H1 (cell line): ENCODE data around the gene ACAP2. TPM values are rescaled to one million over a fixed set of nuclear protein-coding genes. Genes with fewer than 3 reads are reported as not detected.

Experiments used
- CTCF ChIA-PET: fragments of 300-600 bp; sonication (Branson Sonifier 250); formaldehyde crosslinking; loops from one replicate; lab custom pipeline; 2021; ENCODE audit not compliant: partially characterized antibody; lab: Charles Lee
- POLR2A ChIA-PET: fragments of 300-600 bp; sonication (Branson Sonifier 250); formaldehyde crosslinking; loops from one replicate; lab custom pipeline; 2021; ENCODE audit warnings: inconsistent platforms; ENCODE audit not compliant: partially characterized antibody; lab: Charles Lee
- DNase-seq, 2 experiments: peaks; one replicate each; pipeline versions ENCODE4 v3.0.0 to v3.0.0-alpha.2; 2010 to 2022; ENCODE audit warnings: low spot score in 2 of 2, low read depth in 1 of 2, mixed read lengths in 1 of 2
- FAIRE-seq: peaks from 2 replicates; lab custom pipeline; 2011; peaks lifted over from hg19 to GRCh38; lab: Jason Lieb, UNC
- H2AFZ ChIP-seq: 2 replicates; pipeline ENCODE4 v1.8.1; 2012; ENCODE audit warnings: low read length, inconsistent platforms
- H2AK5ac ChIP-seq: 2 replicates; pipeline ENCODE4 v1.6.1; 2013; ENCODE audit warnings: low read depth, low read length
- H2BK120ac ChIP-seq: replicated peaks from 2 replicates; pipeline ENCODE3; 2013; ENCODE audit warnings: low read depth, low read length, inconsistent platforms
- H2BK12ac ChIP-seq: 2 replicates; pipeline ENCODE4 v1.6.1; 2013; ENCODE audit warnings: low read depth, low read length
- H2BK15ac ChIP-seq: 2 replicates; pipeline ENCODE4 v1.6.1; 2013; ENCODE audit warnings: low read length
- H2BK20ac ChIP-seq: 2 replicates; pipeline ENCODE4 v1.6.1; 2013; ENCODE audit warnings: low read length
- H2BK5ac ChIP-seq: 2 replicates; pipeline ENCODE4 v1.6.1; 2013; ENCODE audit warnings: low read depth, low read length
- H3K14ac ChIP-seq: 2 replicates; pipeline ENCODE4 v1.6.1; 2013; ENCODE audit warnings: inconsistent platforms; ENCODE audit not compliant: insufficient read length
- H3K18ac ChIP-seq: 2 replicates; pipeline ENCODE4 v1.6.1; 2013; ENCODE audit warnings: low read length; ENCODE audit errors: extremely low read depth
- H3K23ac ChIP-seq: 2 replicates; pipeline ENCODE4 v1.6.1; 2013; ENCODE audit warnings: inconsistent platforms; ENCODE audit not compliant: insufficient read length
- H3K23me2 ChIP-seq: 2 replicates; pipeline ENCODE4 v1.6.1; 2013; ENCODE audit warnings: low read depth, low read length
- H3K27ac ChIP-seq: 2 replicates; pipeline ENCODE4 v1.6.1; 2011; ENCODE audit warnings: low read depth, low read length, inconsistent platforms
- H3K27me3 ChIP-seq, 4 experiments: replicated peaks in 1 of 4; 1 replicate in 1 of 4; 2 replicates in 3 of 4; pipeline versions ENCODE4 v1.6.1 to v1.8.1; 2011 to 2013; ENCODE audit warnings: low read length in 3 of 4, mild to moderate bottlenecking in 3 of 4, inconsistent platforms in 2 of 4, mixed read lengths in 2 of 4, moderate library complexity in 1 of 4; ENCODE audit not compliant: control insufficient read depth in 3 of 4, insufficient read depth in 3 of 4; ENCODE audit errors: extremely low read depth in 1 of 4
- H3K36me3 ChIP-seq, 4 experiments: 2 replicates each; pipeline versions ENCODE4 v1.6.1 to v1.8.1; 2011 to 2013; ENCODE audit warnings: mild to moderate bottlenecking in 4 of 4, low read length in 3 of 4, moderate library complexity in 2 of 4, control low read depth in 1 of 4, inconsistent platforms in 1 of 4; ENCODE audit not compliant: insufficient read depth in 4 of 4, control insufficient read depth in 2 of 4
- H3K4ac ChIP-seq: replicated peaks from 2 replicates; pipeline ENCODE3; 2013; ENCODE audit warnings: low read length, low read depth, mixed read lengths, inconsistent platforms; ENCODE audit not compliant: insufficient read length
- H3K4me1 ChIP-seq, 4 experiments: replicated peaks in 1 of 4; 1 replicate in 1 of 4; 2 replicates in 3 of 4; pipeline versions ENCODE4 v1.6.1 to v1.8.1; 2011 to 2013; ENCODE audit warnings: low read length in 3 of 4, inconsistent platforms in 2 of 4, mixed read lengths in 1 of 4; ENCODE audit not compliant: insufficient read depth in 4 of 4, control insufficient read depth in 3 of 4
- H3K4me2 ChIP-seq, 2 experiments: 2 replicates each; pipeline versions ENCODE4 v1.6.1 to v1.8.1; 2011 to 2013; ENCODE audit warnings: low read depth in 2 of 2, low read length in 2 of 2, control low read depth in 1 of 2, inconsistent platforms in 1 of 2, mild to moderate bottlenecking in 1 of 2; ENCODE audit not compliant: insufficient read depth in 1 of 2
- H3K4me3 ChIP-seq, 4 experiments: fragments of 200-600, 300-600 bp in 1 of 4; sonication (generic), shearing (Covaris generic), sonication (Bioruptor Twin) in 1 of 4; 2 replicates each; pipeline versions ENCODE4 v1.5.1 to v1.8.1; 2011 to 2016; ENCODE audit warnings: low read length in 4 of 4, low read depth in 3 of 4, control low read depth in 2 of 4, inconsistent platforms in 2 of 4, mild to moderate bottlenecking in 2 of 4, mixed read lengths in 1 of 4, moderate library complexity in 1 of 4; ENCODE audit not compliant: insufficient read depth in 2 of 4; ENCODE audit errors: extremely low read depth in 1 of 4
- H3K56ac ChIP-seq: replicated peaks from 2 replicates; pipeline ENCODE3; 2013; ENCODE audit warnings: low read depth, mild to moderate bottlenecking, mixed read lengths, low read length, inconsistent platforms; ENCODE audit not compliant: insufficient read length
- H3K79me1 ChIP-seq: 2 replicates; pipeline ENCODE4 v1.6.1; 2013; ENCODE audit warnings: low read depth, low read length, control low read depth
- H3K79me2 ChIP-seq, 2 experiments: 2 replicates each; pipeline versions ENCODE4 v1.6.1 to v1.8.1; 2012 to 2013; ENCODE audit warnings: low read length in 2 of 2, mild to moderate bottlenecking in 2 of 2, inconsistent platforms in 1 of 2; ENCODE audit not compliant: insufficient read depth in 2 of 2, control insufficient read depth in 1 of 2
- H3K9ac ChIP-seq, 4 experiments: replicated peaks in 1 of 4; 1 replicate in 1 of 4; 2 replicates in 3 of 4; pipeline versions ENCODE4 v1.6.1 to v1.8.1; 2011 to 2013; ENCODE audit warnings: low read depth in 3 of 4, low read length in 3 of 4, control low read depth in 2 of 4, mild to moderate bottlenecking in 2 of 4, moderate library complexity in 2 of 4, inconsistent platforms in 1 of 4; ENCODE audit errors: extremely low read depth in 1 of 4
- H3K9me3 ChIP-seq, 2 experiments: 2 replicates each; pipeline versions ENCODE4 v1.6.1 to v1.8.1; 2012 to 2013; ENCODE audit warnings: mild to moderate bottlenecking in 2 of 2, moderate library complexity in 2 of 2, control low read depth in 1 of 2, inconsistent platforms in 1 of 2, low read depth in 1 of 2, low read length in 1 of 2, mixed read lengths in 1 of 2; ENCODE audit not compliant: insufficient read depth in 2 of 2
- H4K20me1 ChIP-seq, 2 experiments: replicated peaks in 1 of 2; 2 replicates each; pipeline versions ENCODE3 to v1.8.1; 2011 to 2013; ENCODE audit warnings: inconsistent platforms in 2 of 2, low read length in 2 of 2, mild to moderate bottlenecking in 1 of 2; ENCODE audit not compliant: insufficient read depth in 2 of 2, control insufficient read depth in 1 of 2
- H4K5ac ChIP-seq: 2 replicates; pipeline ENCODE4 v1.6.1; 2013; ENCODE audit warnings: low read length, low read depth, mixed read lengths, inconsistent platforms; ENCODE audit not compliant: insufficient read length
- H4K8ac ChIP-seq: 2 replicates; pipeline ENCODE4 v1.8.0; 2013; ENCODE audit warnings: mild to moderate bottlenecking, moderate library complexity, low read length, inconsistent platforms; ENCODE audit not compliant: insufficient read depth; ENCODE audit errors: extremely low read depth
- H4K91ac ChIP-seq: replicated peaks from 2 replicates; pipeline ENCODE3; 2013; ENCODE audit warnings: low read length, mixed read lengths, inconsistent platforms; ENCODE audit not compliant: insufficient read length
- CTBP2 ChIP-seq: IDR thresholded peaks from 2 replicates; pipeline ENCODE4 v1.7.0; 2011; ENCODE audit warnings: borderline replicate concordance, mild to moderate bottlenecking, moderate library complexity, mixed read lengths, low read length; ENCODE audit not compliant: insufficient read depth, insufficient read length
- HDAC6 ChIP-seq: IDR thresholded peaks from one replicate; pipeline ENCODE4 v1.7.1; 2012; ENCODE audit warnings: low read depth, mild to moderate bottlenecking, inconsistent platforms, low read length, moderate library complexity
- KDM5A ChIP-seq: fragments of 200-600 bp; IDR thresholded peaks from 2 replicates; pipeline ENCODE4 v1.7.1; 2012; ENCODE audit warnings: mild to moderate bottlenecking, low read length, inconsistent platforms, mixed read lengths
- MAFK ChIP-seq: IDR thresholded peaks from 2 replicates; pipeline ENCODE4 v1.6.1; 2012; ENCODE audit warnings: low read depth, mild to moderate bottlenecking, improper control_type of control experiment, low read length
- SAP30 ChIP-seq: fragments of 300-600 bp; sonication (generic); IDR thresholded peaks from 2 replicates; pipeline ENCODE4 v1.7.1; 2012; ENCODE audit warnings: low read length, moderate library complexity, mild to moderate bottlenecking, inconsistent platforms; ENCODE audit not compliant: insufficient read depth, insufficient replicate concordance
- SIRT6 ChIP-seq: IDR thresholded peaks from one replicate; pipeline ENCODE4 v1.7.1; 2012; ENCODE audit warnings: low read length, inconsistent platforms
- SP4 ChIP-seq: IDR thresholded peaks from 2 replicates; pipeline ENCODE4 v1.6.1; 2012; ENCODE audit warnings: low read length, inconsistent platforms
- TAF1 ChIP-seq: IDR thresholded peaks from 2 replicates; pipeline ENCODE4 v1.6.1; 2011; ENCODE audit warnings: mild to moderate bottlenecking, low read depth, low read length
- WGBS, 2 experiments: shearing (Covaris generic) in 1 of 2; methylation state at CpG; one replicate each; pipeline versions ENCODE4 v1.1.6 to v1.1.7; 2013 to 2015; ENCODE audit warnings: low lambda C conversion rate in 2 of 2, mixed read lengths in 2 of 2, inconsistent platforms in 1 of 2, low coverage in 1 of 2, missing lambda C conversion rate in 1 of 2; ENCODE audit not compliant: insufficient replicate concordance in 2 of 2, insufficient coverage in 1 of 2, insufficient read length in 1 of 2; ENCODE audit errors: extremely low coverage in 1 of 2, missing lambda C conversion rate in 1 of 2; 5-methylcytosine and 5-hydroxymethylcytosine counted together
- polyA plus RNA-seq, 7 experiments: library from polyadenylated mRNA; depleted of rRNA in 3 of 7; stranded (reverse) in 5 of 7; unstranded in 2 of 7; fragments of >200 nt in 5 of 7; fragments of 200-250 nt in 2 of 7; gene quantifications; 1 replicate in 5 of 7; 2 replicates in 1 of 7; 4 replicates in 1 of 7; pipeline versions ENCODE4 v1.2.1 to v1.2.3, GENCODE V29; 2011 to 2013; ENCODE audit warnings: missing spikeins in 2 of 7, mixed read lengths in 2 of 7
- total RNA-seq: library from RNA; stranded (reverse); fragmentation: NEBNext Ultra II Directional; extraction: Animal tissue kit (Norgen Biotek cat#: 25700); gene quantifications from 2 replicates; pipeline ENCODE4 v1.2.1, GENCODE V29; 2021

ACAP2 gene
- total and polyA plus RNA-seq, 2 of the 8 experiments (the other 6 are each of a cell fraction or from before 2014, with no cell fraction given) = 7.7 to 37.3 TPM

- no peak overlapping the region for H3K56ac ChIP-seq
- no peaks in the 10 kb centered on the region for H3K79me1 ChIP-seq
- no peak overlapping the region for H3K4me2 ChIP-seq
- H3K23me2 ChIP-seq = no peaks in the 10 kb centered on the region
- no peaks in the 10 kb centered on the region for H3K36me3 ChIP-seq
- H4K91ac ChIP-seq = no peak overlapping the region
- H3K9ac ChIP-seq = no peak overlapping the region
- H3K18ac ChIP-seq = no peak overlapping the region
- H2BK20ac ChIP-seq = no peak overlapping the region
- no peak overlapping the region for H3K23ac ChIP-seq
- H4K5ac ChIP-seq = no peak overlapping the region
- no peak overlapping the region for H3K4ac ChIP-seq
- H2BK12ac ChIP-seq = no peak overlapping the region
- H2AFZ ChIP-seq = no peak overlapping the region
- H4K20me1 ChIP-seq = no peaks in the 10 kb centered on the region
- DNase-seq = no peak
- H3K14ac ChIP-seq = no peak overlapping the region
- H3K4me3 ChIP-seq = no peak overlapping the region
- ChIA-PET CTCF (interaction anchor here (0.6 to 0.7 kb wide), 2 partner anchors 158 to 1383 kb away, joined by 3 to 4 read pairs; no protein-coding TSS in a partner anchor), POLR2A (no interaction called here)
- WGBS, 2 experiments = 89% methylated on average over 5 of the region's 5 CpGs; no CpG with 5 or more reads in 1 of the 2 experiments
- no peak overlapping the region for H2AK5ac ChIP-seq
- H3K79me2 ChIP-seq = peaks cover 0 to 2% of the 10 kb centered on the region in 2 experiments; a peak in 1 of 4 replicates
- H2BK15ac ChIP-seq = no peak overlapping the region
- no peaks in the 10 kb centered on the region for H3K9me3 ChIP-seq
- no peak overlapping the region for H3K27ac ChIP-seq
- no peak overlapping the region for H4K8ac ChIP-seq
- H3K4me1 ChIP-seq = no peaks in the 10 kb centered on the region; a peak in 1 of 7 replicates
- no peak overlapping the region for H2BK120ac ChIP-seq
- no peaks in the 10 kb centered on the region for H3K27me3 ChIP-seq
- no peak overlapping the region for H2BK5ac ChIP-seq
- FAIRE-seq = no peak
- no peak for TF ChIP-seq TAF1
- no peak for TF ChIP-seq SP4
- no peak for TF ChIP-seq HDAC6
- no peak for TF ChIP-seq CTBP2
- TF ChIP-seq KDM5A = no peak
- no peak for TF ChIP-seq SIRT6
- no peak; the same call in 1 of the 2 replicates for TF ChIP-seq MAFK
- no peak for TF ChIP-seq SAP30
Measured at GRCh38 chr3:195348426-195349115, 94.2 kb downstream of the ACAP2 start.
